Mononuclear cell (primary cell): Measurements from ENCODE around the gene HEBP2. TPM values are rescaled to one million over a fixed set of nuclear protein-coding genes. Genes with fewer than 3 reads are reported as not detected.
"Not testable (repeated sequence)": the region's sequence is repeated elsewhere in the genome, so short reads cannot be mapped to it uniquely, and the experiment has no call there.

ENCODE experiments used
- H3K27me3 ChIP-seq: 2 replicates; pipeline ENCODE4 v1.6.0; 2011; ENCODE audit warnings: low read length, control low read depth; ENCODE audit not compliant: insufficient read depth
- H3K4me1 ChIP-seq: 2 replicates; pipeline ENCODE4 v1.5.1; 2011; ENCODE audit warnings: mild to moderate bottlenecking, low read length, control low read depth; ENCODE audit not compliant: insufficient read depth
- H3K4me3 ChIP-seq: 2 replicates; pipeline ENCODE4 v1.5.1; 2011; ENCODE audit warnings: mild to moderate bottlenecking, low read length, moderate library complexity
- H3K9me3 ChIP-seq: 2 replicates; pipeline ENCODE4 v1.5.1; 2011; ENCODE audit warnings: low read depth, mild to moderate bottlenecking, control low read depth, low read length
- total RNA-seq: library from RNA; depleted of rRNA; stranded (reverse); fragments of >200 nt; gene quantifications from one replicate; pipeline ENCODE4 v1.2.3, GENCODE V29; 2012

The HEBP2 gene
- 52.9 TPM for total RNA-seq

- H3K4me1 ChIP-seq: peaks cover 18% of the 10 kb centered on the region
- no peaks in the 10 kb centered on the region for H3K27me3 ChIP-seq
- no peaks in the 10 kb centered on the region for H3K9me3 ChIP-seq
- peak within 1 kb of the TSS; percentile 70 for H3K4me3 ChIP-seq
These were observed at the start of gene HEBP2 for GRCh38 chr6:138403801-138404665. TSS of gene HEBP2 (plus strand) at chr6:138404223. CDS start at chr6:138404496, 273 bp downstream.

GRCh38 chr6:138357928-138358327, 46.1 kb upstream of the HEBP2 start:
- no peaks in the 10 kb centered on the region for H3K27me3 ChIP-seq
- no peaks in the 10 kb centered on the region for H3K9me3 ChIP-seq
- no peak overlapping the region for H3K4me3 ChIP-seq
- H3K4me1 ChIP-seq: no peaks in the 10 kb centered on the region

GRCh38 chr6:138368684-138369083, 35.3 kb upstream of the HEBP2 start:
- H3K4me3 ChIP-seq, H3K9me3 ChIP-seq, H3K27me3 ChIP-seq, H3K4me1 ChIP-seq: not testable (repeated sequence)

- Histone ChIP-seq H3K4me3 (no peak overlapping the region), H3K9me3 (no peaks in the 10 kb centered on the region), H3K4me1 (no peaks in the 10 kb centered on the region), H3K27me3 (no peaks in the 10 kb centered on the region)
These were observed 33.2 kb upstream of the HEBP2 start for GRCh38 chr6:138370631-138371451.

- Histone ChIP-seq H3K27me3 (no peaks in the 10 kb centered on the region), H3K4me3 (no peak overlapping the region), H3K9me3 (no peaks in the 10 kb centered on the region)
These were observed 32.6 kb upstream of the HEBP2 start for GRCh38 chr6:138371452-138371711.

GRCh38 chr6:138371720-138372119, 32.3 kb upstream of the HEBP2 start:
- H3K9me3 ChIP-seq: no peaks in the 10 kb centered on the region
- H3K4me3 ChIP-seq: no peak overlapping the region
- no peaks in the 10 kb centered on the region for H3K27me3 ChIP-seq
- H3K4me1 ChIP-seq: no peaks in the 10 kb centered on the region

More at GRCh38 chr6:138371452-138371711, 32.6 kb upstream of the HEBP2 start:
- H3K4me1 ChIP-seq: no peaks in the 10 kb centered on the region

- no peak overlapping the region for H3K4me3 ChIP-seq
- H3K4me1 ChIP-seq: no peaks in the 10 kb centered on the region
- no peaks in the 10 kb centered on the region for H3K27me3 ChIP-seq
- no peaks in the 10 kb centered on the region for H3K9me3 ChIP-seq
These were observed 31.1 kb upstream of the HEBP2 start for GRCh38 chr6:138372711-138373463.

- Histone ChIP-seq H3K9me3 (no peaks in the 10 kb centered on the region), H3K4me1 (no peaks in the 10 kb centered on the region), H3K4me3 (no peak overlapping the region), H3K27me3 (no peaks in the 10 kb centered on the region)
These were observed 29.8 kb upstream of the HEBP2 start for GRCh38 chr6:138374230-138374629.

- Histone ChIP-seq H3K27me3 (no peaks in the 10 kb centered on the region), H3K9me3 (no peaks in the 10 kb centered on the region), H3K4me1 (no peaks in the 10 kb centered on the region), H3K4me3 (no peak overlapping the region)
These were observed 29.2 kb upstream of the HEBP2 start for GRCh38 chr6:138374815-138375214.

GRCh38 chr6:138377042-138377441, 27.0 kb upstream of the HEBP2 start:
- H3K4me1 ChIP-seq: no peaks in the 10 kb centered on the region
- H3K4me3 ChIP-seq: no peak overlapping the region
- H3K27me3 ChIP-seq: no peaks in the 10 kb centered on the region
- no peaks in the 10 kb centered on the region for H3K9me3 ChIP-seq

GRCh38 chr6:138377844-138378243, 26.2 kb upstream of the HEBP2 start, which contains the start of gene SMIM28:
TSS of gene SMIM28 (plus strand) at chr6:138377905. CDS start at chr6:138378073, 168 bp downstream.
- Histone ChIP-seq H3K27me3 (no peaks in the 10 kb centered on the region), H3K9me3 (no peaks in the 10 kb centered on the region), H3K4me3 (no peak within 1 kb of the TSS), H3K4me1 (no peaks in the 10 kb centered on the region)

GRCh38 chr6:138378463-138378862, 25.6 kb upstream of the HEBP2 start:
- Histone ChIP-seq H3K27me3 (no peaks in the 10 kb centered on the region), H3K9me3 (no peaks in the 10 kb centered on the region), H3K4me1 (no peaks in the 10 kb centered on the region), H3K4me3 (no peak overlapping the region)

GRCh38 chr6:138382498-138383265, 21.3 kb upstream of the HEBP2 start:
- H3K4me1 ChIP-seq: no peaks in the 10 kb centered on the region
- H3K27me3 ChIP-seq: no peaks in the 10 kb centered on the region
- H3K4me3 ChIP-seq: no peak overlapping the region
- H3K9me3 ChIP-seq: no peaks in the 10 kb centered on the region

- Histone ChIP-seq H3K4me1 (no peaks in the 10 kb centered on the region), H3K27me3 (no peaks in the 10 kb centered on the region), H3K9me3 (no peaks in the 10 kb centered on the region), H3K4me3 (no peak overlapping the region)
These were observed 20.2 kb upstream of the HEBP2 start for GRCh38 chr6:138383776-138384175.
